NCI-H2081 (cell line): Measurements from ENCODE around the gene GNAI3.
A peak's percentile ranks its signal among the peaks of the same experiment; 100 is the strongest.

Experiments used
- DNase-seq, 2 experiments: peaks; one replicate each; lab custom pipeline; 2025; lab: John Stamatoyannopoulos, UW

The GNAI3 gene

GRCh38 chr1:109548321-109549267 lies at the start of gene GNAI3:
TSS of gene GNAI3 (plus strand) at chr1:109548615. CDS start at chr1:109548721, 106 bp downstream.
- peak; percentile 88 to 92 for DNase-seq

- DNase-seq: no peak
Measured at GRCh38 chr1:109499081-109499480, 49.3 kb upstream of the GNAI3 start.

GRCh38 chr1:109499661-109500536 lies 48.5 kb upstream of the GNAI3 start:
- DNase-seq: peak in 1 of 2 experiments; percentile 10

- no peak for DNase-seq
Measured at GRCh38 chr1:109500941-109501381, 47.5 kb upstream of the GNAI3 start.

- DNase-seq: no peak
Measured at GRCh38 chr1:109501644-109502363, 46.6 kb upstream of the GNAI3 start.

- DNase-seq: no peak
Measured at GRCh38 chr1:109502364-109502851, 46.0 kb upstream of the GNAI3 start.

- no peak for DNase-seq
Measured at GRCh38 chr1:109503935-109504334, 44.5 kb upstream of the GNAI3 start.

- DNase-seq: no peak
Measured at GRCh38 chr1:109504974-109505373, 43.4 kb upstream of the GNAI3 start.

- no peak for DNase-seq
Measured at GRCh38 chr1:109508001-109508872, 40.2 kb upstream of the GNAI3 start.

- no peak for DNase-seq
Measured at GRCh38 chr1:109508873-109509175, 39.6 kb upstream of the GNAI3 start.

GRCh38 chr1:109509176-109510134 lies 39.0 kb upstream of the GNAI3 start, which contains the start of gene AMIGO1:
TSS of gene AMIGO1 (minus strand) at chr1:109509727. CDS start at chr1:109508912, 815 bp downstream.
- peak; percentile 30 to 44 for DNase-seq

GRCh38 chr1:109513110-109513710 lies 35.2 kb upstream of the GNAI3 start:
- DNase-seq: no peak

- no peak for DNase-seq
Measured at GRCh38 chr1:109514846-109515245, 33.6 kb upstream of the GNAI3 start.

- no peak for DNase-seq
Measured at GRCh38 chr1:109516872-109517271, 31.5 kb upstream of the GNAI3 start.

- DNase-seq: no peak
Measured at GRCh38 chr1:109517337-109517736, 31.1 kb upstream of the GNAI3 start.

- no peak for DNase-seq
Measured at GRCh38 chr1:109521002-109521951, 27.1 kb upstream of the GNAI3 start.

- no peak for DNase-seq
Measured at GRCh38 chr1:109522026-109522425, 26.4 kb upstream of the GNAI3 start.

- no peak for DNase-seq
Measured at GRCh38 chr1:109523706-109524105, 24.7 kb upstream of the GNAI3 start.
